ENCODE data around the gene DMD.

GRCh38 chrX:31717474-31717873, 1493.9 kb downstream of the DMD start:
- TF ChIP-seq CTCF (IDR thresholded peaks at IDR 0.05; ENCODE audit: insufficient read depth, low read depth, low read length) (no peak), EZH2 (IDR thresholded peaks at IDR 0.05; ENCODE audit: insufficient read depth, low read length) (no peak)

Data from astrocyte (in vitro differentiated cells and primary cell).